ENCODE data around the gene KYAT1. TPM values are rescaled to one million over a fixed set of nuclear protein-coding genes. Genes with fewer than 3 reads are reported as not detected.
A peak's percentile ranks its signal among the peaks of the same experiment; 100 is the strongest.

The KYAT1 gene
- total RNA-seq, 2 donors from 2014 or later = 13.6 to 25.3 TPM

- no peak overlapping the region for H3K27ac ChIP-seq (ENCODE audit: low read depth, low read length)
These were observed 60.8 kb downstream of the KYAT1 start for GRCh38 chr9:128820665-128821583.

GRCh38 chr9:128819716-128820664 is 61.8 kb downstream of the KYAT1 start:
- H3K9ac ChIP-seq (ENCODE audit: extremely low read depth, low read length, poor library complexity, severe bottlenecking) = no peak overlapping the region
- no peaks in the 10 kb centered on the region for H3K27me3 ChIP-seq (ENCODE audit: control insufficient read depth, insufficient read depth, low read length, poor library complexity, severe bottlenecking)
- peak overlapping the region; percentile 59 for H3K4me3 Mint-ChIP-seq
- peaks cover 17% of the 10 kb centered on the region for H3K36me3 ChIP-seq (ENCODE audit: control insufficient read depth, insufficient read depth, low read length)
- H3K4me1 ChIP-seq (ENCODE audit: control insufficient read depth, insufficient read depth, low read length) = no peaks in the 10 kb centered on the region
- peaks cover 23% of the 10 kb centered on the region for H3K36me3 Mint-ChIP-seq (ENCODE audit: low read depth)
- no peaks in the 10 kb centered on the region for H3K9me3 ChIP-seq (ENCODE audit: control insufficient read depth, low read length)
- H3K4me1 Mint-ChIP-seq = peaks cover 9% of the 10 kb centered on the region
- no peak for DNase-seq
- peak overlapping the region; percentile 77 for H3K4me3 ChIP-seq (ENCODE audit: low read length)
- H3K27me3 Mint-ChIP-seq (ENCODE audit: insufficient read depth) = peaks cover 1% of the 10 kb centered on the region
- H3K27ac ChIP-seq (ENCODE audit: low read depth, low read length) = no peak overlapping the region
- H3K27ac Mint-ChIP-seq = no peak overlapping the region
- WGBS, 2 experiments (ENCODE audit: insufficient coverage in 1 of 2, insufficient read length in 1 of 2) = 85 to 90% methylated on average over 7 to 18 of the region's 18 CpGs
- TF ChIP-seq CTCF (conservative IDR thresholded peaks at IDR 0.05) = no peak
- no peaks in the 10 kb centered on the region for H3K9me3 Mint-ChIP-seq

More at GRCh38 chr9:128820665-128821583, 60.8 kb downstream of the KYAT1 start:
- 88 to 92% methylated on average over 15 to 24 of the region's 24 CpGs for WGBS, 2 experiments (ENCODE audit: insufficient coverage in 1 of 2, insufficient read length in 1 of 2)
- no peaks in the 10 kb centered on the region for H3K9me3 Mint-ChIP-seq
- Histone ChIP-seq H3K36me3 (ENCODE audit: control insufficient read depth, insufficient read depth, low read length) (peaks cover 24% of the 10 kb centered on the region), H3K9ac (ENCODE audit: extremely low read depth, low read length, poor library complexity, severe bottlenecking) (no peak overlapping the region), H3K4me1 (ENCODE audit: control insufficient read depth, insufficient read depth, low read length) (no peaks in the 10 kb centered on the region), H3K4me3 (ENCODE audit: low read length) (no peak overlapping the region), H3K27me3 (ENCODE audit: control insufficient read depth, insufficient read depth, low read length, poor library complexity, severe bottlenecking) (no peaks in the 10 kb centered on the region), H3K9me3 (ENCODE audit: control insufficient read depth, low read length) (no peaks in the 10 kb centered on the region)
- TF ChIP-seq CTCF (conservative IDR thresholded peaks at IDR 0.05) = no peak
- H3K27me3 Mint-ChIP-seq (ENCODE audit: insufficient read depth) = peaks cover 1% of the 10 kb centered on the region
- peaks cover 31% of the 10 kb centered on the region for H3K36me3 Mint-ChIP-seq (ENCODE audit: low read depth)
- no peak overlapping the region for H3K4me3 Mint-ChIP-seq
- DNase-seq = no peak
- peaks cover 9% of the 10 kb centered on the region for H3K4me1 Mint-ChIP-seq
- H3K27ac Mint-ChIP-seq = no peak overlapping the region
